Uterus (tissue), 4 donors: Measurements from ENCODE around the gene SPANXA2. TPM values are rescaled to one million over a fixed set of nuclear protein-coding genes. Genes with fewer than 3 reads are reported as not detected.
"Not testable (repeated sequence)": the region's sequence is repeated elsewhere in the genome, so short reads cannot be mapped to it uniquely, and the experiment has no call there.

ENCODE experiments used
- DNase-seq, 2 donors: peaks; one replicate each; pipeline ENCODE4 v3.0.0-alpha.2; 2019 to 2020
- H3K27ac ChIP-seq, 2 donors: fragments of 200-600 bp; sonication (generic); 1 replicate in 1 of 2; 2 replicates in 1 of 2; pipeline ENCODE4 v1.5.1; 2016 to 2018
- H3K27me3 ChIP-seq, 2 donors: fragments of 200-600 bp; sonication (generic); one replicate each; pipeline ENCODE4 v1.5.1; 2018 to 2019; ENCODE audit warnings: control low read depth in 1 of 2
- H3K36me3 ChIP-seq, 2 donors: fragments of 200-600 bp; sonication (generic); one replicate each; pipeline ENCODE4 v1.5.1; 2019; ENCODE audit warnings: control low read depth in 1 of 2
- H3K4me1 ChIP-seq, 2 donors: fragments of 200-600 bp; sonication (generic); one replicate each; pipeline ENCODE4 v1.5.1; 2018 to 2019; ENCODE audit warnings: control low read depth in 1 of 2
- H3K4me3 ChIP-seq, 2 donors: fragments of 200-600 bp; sonication (generic); 1 replicate in 1 of 2; 2 replicates in 1 of 2; pipeline ENCODE4 v1.5.1; 2018 to 2019; ENCODE audit warnings: mild to moderate bottlenecking in 1 of 2
- H3K9me3 ChIP-seq, 2 donors: fragments of 200-600 bp; sonication (generic); one replicate each; pipeline ENCODE4 v1.5.1; 2019; ENCODE audit warnings: control low read depth in 1 of 2
- CTCF ChIP-seq, 4 experiments: fragments of 200-600 bp in 2 of 4; fragments of 450-650 bp in 2 of 4; sonication (generic) in 2 of 4; IDR thresholded peaks; one replicate each; pipeline ENCODE4 v1.5.1; 2016 to 2019; ENCODE audit warnings: antibody characterized with exemption in 4 of 4, mild to moderate bottlenecking in 2 of 4, moderate library complexity in 1 of 4
- POLR2A ChIP-seq, 2 donors: fragments of 450-650 bp; IDR thresholded peaks; one replicate each; pipeline ENCODE4 v1.6.1; 2016; ENCODE audit warnings: antibody characterized with exemption in 2 of 2, mild to moderate bottlenecking in 1 of 2, moderate library complexity in 1 of 2
- intact Hi-C: fragments of 100-400 bp; cut with DNase I; formaldehyde crosslinking; loops from one replicate; pipeline ENCODE4 v1.15.1; 2023; ENCODE audit warnings: low total_unique reads
- total RNA-seq, 4 donors: library from RNA; depleted of rRNA in 3 of 4; stranded (reverse); fragments of >200 nt in 3 of 4; gene quantifications; one replicate each; pipeline versions ENCODE4 v1.1.0 to v1.2.4, GENCODE V29; 2014 to 2023
- donor health status: DM: yes; HTN: yes; CAD: no.

Gene SPANXA2
- total RNA-seq, result not detected

DNA sequence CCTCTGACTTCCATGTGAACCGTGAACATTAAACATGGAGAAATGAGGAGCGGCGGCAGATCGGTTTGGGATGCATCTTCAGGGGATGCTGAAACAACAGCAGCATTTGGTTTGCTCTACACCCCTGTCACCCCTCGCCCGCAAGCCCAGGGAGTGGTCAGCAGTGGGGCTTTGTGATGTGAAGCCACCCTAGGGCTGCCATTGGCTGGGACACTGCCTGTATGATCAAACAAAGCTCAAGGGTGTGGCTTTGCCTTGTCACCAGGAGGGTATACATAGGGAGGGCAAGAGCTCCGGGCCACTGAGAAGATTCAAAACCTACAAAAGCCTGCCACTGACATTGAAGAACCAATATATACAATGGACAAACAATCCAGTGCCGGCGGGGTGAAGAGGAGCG, at the start of gene SPANXA2:
SPANXA2 (plus strand) TSS at position 301 of the 400 bp plus-strand sequence; CDS start at position 361, 60 bp downstream.
- H3K4me3 ChIP-seq, H3K36me3 ChIP-seq, DNase-seq, H3K9me3 ChIP-seq, intact Hi-C loops, H3K27ac ChIP-seq, H3K4me1 ChIP-seq, H3K27me3 ChIP-seq: not testable (repeated sequence)

GRCh38 chrX:141542551-141542950, 47.0 kb upstream of the SPANXA2 start:
- H3K4me3 ChIP-seq, H3K9me3 ChIP-seq, H3K27me3 ChIP-seq, intact Hi-C loops, H3K27ac ChIP-seq, DNase-seq, H3K36me3 ChIP-seq, H3K4me1 ChIP-seq: not testable (repeated sequence)

GRCh38 chrX:141584638-141585037, 4.9 kb upstream of the SPANXA2 start, which contains the start of gene SPANXA1:
TSS of gene SPANXA1 (minus strand) at chrX:141584738. CDS start at chrX:141584678, 60 bp downstream.
- H3K27me3 ChIP-seq, DNase-seq, H3K27ac ChIP-seq, H3K9me3 ChIP-seq, H3K36me3 ChIP-seq, intact Hi-C loops, H3K4me1 ChIP-seq, H3K4me3 ChIP-seq: not testable (repeated sequence)

- DNase-seq, result no peak
- Histone ChIP-seq H3K9me3 (no peaks in the 10 kb centered on the region), H3K36me3 (no peaks in the 10 kb centered on the region), H3K27me3 (no peaks in the 10 kb centered on the region), H3K4me3 (no peak overlapping the region), H3K27ac (no peak overlapping the region), H3K4me1 (no peaks in the 10 kb centered on the region)
- TF ChIP-seq CTCF (IDR thresholded peaks at IDR 0.05), result no peak
- TF ChIP-seq POLR2A (IDR thresholded peaks at IDR 0.05), result no peak
- intact Hi-C loops, result no loop called here
Observed at GRCh38 chrX:141609111-141609510, 19.6 kb downstream of the SPANXA2 start.

- no peaks in the 10 kb centered on the region for H3K9me3 ChIP-seq
- H3K27ac ChIP-seq, result no peak overlapping the region
- no peaks in the 10 kb centered on the region for H3K27me3 ChIP-seq
- H3K4me3 ChIP-seq, result no peak overlapping the region
- intact Hi-C loops, result no loop called here
- no peak for DNase-seq
- H3K36me3 ChIP-seq, result no peaks in the 10 kb centered on the region
- no peaks in the 10 kb centered on the region for H3K4me1 ChIP-seq
- TF ChIP-seq POLR2A (IDR thresholded peaks at IDR 0.05), result no peak
- no peak for TF ChIP-seq CTCF (IDR thresholded peaks at IDR 0.05)
Observed at GRCh38 chrX:141619336-141619735, 29.8 kb downstream of the SPANXA2 start.

DNA sequence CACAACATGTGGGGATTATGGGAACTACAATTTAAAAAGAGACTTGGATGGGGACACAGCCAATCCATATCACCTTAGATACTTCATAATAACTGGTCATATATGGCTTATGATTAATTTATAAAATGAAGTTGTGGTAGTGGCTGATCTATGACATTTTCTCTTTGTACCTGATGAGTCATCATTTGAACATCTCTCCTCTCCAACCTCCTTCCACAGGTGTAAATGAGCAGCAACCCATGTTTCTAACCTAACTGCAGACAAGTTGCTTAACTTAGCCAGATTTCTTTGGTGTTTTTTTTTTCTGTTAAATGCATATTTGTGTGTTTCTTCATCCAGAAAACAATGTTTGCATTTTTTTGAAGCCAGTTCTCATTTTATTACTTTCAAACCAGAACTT, 42.6 kb downstream of the SPANXA2 start:
- Histone ChIP-seq H3K4me3 (no peak overlapping the region), H3K36me3 (no peaks in the 10 kb centered on the region), H3K4me1 (no peaks in the 10 kb centered on the region), H3K9me3 (no peaks in the 10 kb centered on the region), H3K27ac (no peak overlapping the region), H3K27me3 (no peaks in the 10 kb centered on the region)
- DNase-seq, result no peak
- no peak for TF ChIP-seq CTCF (IDR thresholded peaks at IDR 0.05)
- no peak for TF ChIP-seq POLR2A (IDR thresholded peaks at IDR 0.05)
- intact Hi-C loops, result no loop called here

DNA sequence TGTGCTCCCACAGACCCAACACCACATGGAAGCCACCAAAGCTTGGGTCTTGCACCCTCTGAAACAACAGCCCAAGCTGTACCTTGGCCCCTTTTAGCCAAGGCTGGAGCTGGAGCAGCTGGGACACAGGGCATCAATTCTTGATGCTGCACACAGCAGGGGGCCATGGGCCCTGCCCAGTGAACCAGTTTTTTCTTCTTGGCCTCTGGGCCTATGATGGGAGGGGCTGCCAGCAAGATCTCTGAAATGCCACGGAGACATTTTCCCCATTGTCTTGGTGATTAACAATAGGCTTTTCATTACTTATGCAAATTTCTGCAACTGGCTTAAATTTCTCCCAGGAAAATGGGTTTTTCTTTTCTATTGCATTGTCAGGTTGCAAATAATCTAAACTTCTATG, 49.0 kb downstream of the SPANXA2 start:
- no peak overlapping the region for H3K4me3 ChIP-seq
- TF ChIP-seq POLR2A (IDR thresholded peaks at IDR 0.05), result no peak
- TF ChIP-seq CTCF (IDR thresholded peaks at IDR 0.05), result no peak
- intact Hi-C loops, result no loop called here
- H3K36me3 ChIP-seq, result no peaks in the 10 kb centered on the region
- H3K27ac ChIP-seq, result no peak overlapping the region
- H3K9me3 ChIP-seq, result no peaks in the 10 kb centered on the region
- no peaks in the 10 kb centered on the region for H3K27me3 ChIP-seq
- H3K4me1 ChIP-seq, result no peaks in the 10 kb centered on the region
- DNase-seq, result no peak
